HG03045 (cell line): ENCODE results near the gene COPZ2.
"Not testable (repeated sequence)": the region's sequence is repeated elsewhere in the genome, so short reads cannot be mapped to it uniquely, and the experiment has no call there.

Experiments used
- ATAC-seq: cut with Tn5 transposase; IDR thresholded peaks from one replicate; pipeline ENCODE4 v1.9.1; 2021; ENCODE audit warnings: mild to moderate bottlenecking, moderate library complexity; ENCODE audit not compliant: unreplicated experiment

The COPZ2 gene, protein sequence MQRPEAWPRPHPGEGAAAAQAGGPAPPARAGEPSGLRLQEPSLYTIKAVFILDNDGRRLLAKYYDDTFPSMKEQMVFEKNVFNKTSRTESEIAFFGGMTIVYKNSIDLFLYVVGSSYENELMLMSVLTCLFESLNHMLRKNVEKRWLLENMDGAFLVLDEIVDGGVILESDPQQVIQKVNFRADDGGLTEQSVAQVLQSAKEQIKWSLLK

GRCh38 chr17:48037036-48037837 is at the start of gene COPZ2:
Gene COPZ2 (minus strand): TSS chr17:48037797. CDS start chr17:48037777, 20 bp downstream.
- no peak for ATAC-seq

DNA sequence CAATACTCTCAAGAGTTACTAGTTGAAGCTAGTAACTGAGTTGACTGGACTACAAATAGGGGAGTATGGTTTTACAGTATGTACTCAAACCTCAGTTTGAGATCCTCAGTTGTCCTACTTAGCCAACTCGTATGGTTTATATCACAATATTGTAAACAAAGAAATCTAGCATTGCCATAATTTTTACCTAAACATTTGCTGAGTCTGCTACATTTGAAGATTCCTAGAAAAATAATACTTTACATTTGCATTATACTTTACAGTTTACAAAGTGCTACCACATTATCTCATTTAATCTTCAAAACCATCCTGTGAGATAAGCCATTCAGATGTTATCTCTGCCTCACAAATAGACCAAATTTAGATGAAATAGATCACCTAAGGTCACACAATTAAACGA is 47.3 kb upstream of the COPZ2 start:
- ATAC-seq: no peak

- no peak for ATAC-seq
Measured at GRCh38 chr17:48081858-48082257, 44.3 kb upstream of the COPZ2 start.

DNA sequence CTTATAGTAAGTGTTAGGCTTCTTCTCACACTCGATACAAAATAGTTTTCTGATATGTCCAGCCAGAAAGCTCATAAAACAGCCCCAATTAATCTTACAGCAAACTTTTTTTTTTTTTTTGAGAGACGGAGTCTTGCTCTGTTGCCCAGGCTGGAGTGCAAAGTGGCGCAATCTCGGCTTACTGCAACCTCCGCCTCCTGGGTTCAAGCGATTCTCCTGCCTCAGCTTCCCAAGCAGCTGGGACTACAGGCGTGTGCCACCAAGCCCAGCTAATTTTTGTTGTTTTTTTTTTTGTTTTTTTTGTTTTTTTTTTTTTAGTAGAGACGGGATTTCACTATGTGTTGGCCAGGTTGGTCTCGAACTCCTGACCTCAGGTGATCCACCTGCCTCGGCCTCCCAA is 39.6 kb upstream of the COPZ2 start:
- not testable (repeated sequence) for ATAC-seq

DNA sequence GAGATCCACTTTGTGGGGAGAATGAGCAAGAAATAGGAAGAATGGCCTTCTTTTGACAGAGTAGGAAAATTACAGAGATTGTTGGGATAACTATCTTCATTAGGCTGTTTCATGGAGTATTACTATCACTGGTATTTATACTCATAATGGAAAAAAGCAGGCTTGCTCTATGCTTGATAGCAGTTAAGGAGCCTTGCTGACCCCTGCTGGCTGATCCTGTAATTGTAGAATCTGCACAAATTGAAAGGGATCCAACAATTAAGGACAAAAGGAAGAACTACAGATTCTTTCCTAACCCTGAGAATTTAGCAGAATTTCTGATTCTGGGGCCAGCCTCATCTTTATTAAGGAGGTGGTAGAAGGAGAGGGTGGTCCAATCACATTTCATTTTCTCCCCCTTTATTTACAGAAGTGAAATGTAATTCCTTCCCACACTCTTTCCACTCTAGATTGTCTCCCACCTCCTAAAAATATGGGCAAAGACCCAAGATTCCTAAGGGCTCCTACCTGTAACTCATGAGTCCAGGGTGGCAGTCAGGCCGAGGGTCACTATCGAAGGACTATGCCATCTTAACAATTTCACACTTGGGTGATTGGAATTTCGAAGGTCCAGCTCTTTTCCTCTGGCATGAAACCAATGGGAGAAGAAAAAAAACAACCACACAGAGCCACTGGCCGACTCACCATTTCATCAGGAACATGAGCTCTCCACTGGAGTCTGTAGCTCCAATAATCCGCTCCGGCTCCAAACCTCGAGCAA is 36.9 kb upstream of the COPZ2 start:
- no peak for ATAC-seq

DNA sequence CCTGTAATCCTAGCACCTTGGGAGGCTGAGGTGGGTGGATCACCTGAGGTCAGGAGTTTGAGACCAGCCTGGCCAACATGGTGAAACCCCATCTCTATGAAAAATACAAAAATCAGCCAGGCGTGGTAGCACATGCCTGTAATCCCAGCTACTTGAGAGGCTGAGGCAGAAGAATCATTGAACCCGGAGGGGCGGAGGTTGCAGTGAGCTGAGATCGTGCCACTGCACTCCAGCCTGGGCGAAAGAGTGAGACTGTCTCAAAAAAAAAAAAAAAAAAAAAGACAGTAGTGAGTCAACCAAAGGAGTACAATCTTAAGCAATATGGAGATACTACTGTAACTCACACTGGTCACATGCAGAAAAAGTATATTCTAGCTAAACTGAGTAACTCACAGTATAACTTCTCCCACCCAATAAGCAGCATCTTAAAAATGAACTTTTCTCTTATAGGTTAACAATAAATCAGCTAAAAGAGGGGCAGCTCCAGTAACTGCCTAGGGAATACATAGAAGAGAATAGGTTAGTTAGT is 36.0 kb upstream of the COPZ2 start:
- not testable (repeated sequence) for ATAC-seq

DNA sequence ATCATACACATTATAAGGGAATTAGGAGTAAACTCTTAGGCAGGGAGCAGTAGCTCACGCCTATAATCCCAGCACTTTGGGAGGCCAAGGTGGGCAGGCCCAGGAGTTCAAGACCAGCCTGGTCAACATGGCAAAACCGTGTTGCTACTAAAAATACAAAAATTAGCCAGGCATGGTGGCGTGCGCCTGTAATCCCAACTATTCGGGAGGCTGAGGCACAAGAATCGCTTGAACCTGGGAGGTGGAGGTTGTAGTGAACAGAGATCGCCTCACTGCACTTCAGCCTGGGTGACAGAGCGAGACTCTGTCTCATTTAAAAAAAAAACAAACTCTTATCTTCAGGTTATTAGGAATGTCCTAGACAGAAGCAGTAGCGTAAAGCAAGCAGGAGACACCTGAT is 35.2 kb upstream of the COPZ2 start:
- not testable (repeated sequence) for ATAC-seq

GRCh38 chr17:48071654-48072053 is 34.1 kb upstream of the COPZ2 start:
- ATAC-seq: no peak

DNA sequence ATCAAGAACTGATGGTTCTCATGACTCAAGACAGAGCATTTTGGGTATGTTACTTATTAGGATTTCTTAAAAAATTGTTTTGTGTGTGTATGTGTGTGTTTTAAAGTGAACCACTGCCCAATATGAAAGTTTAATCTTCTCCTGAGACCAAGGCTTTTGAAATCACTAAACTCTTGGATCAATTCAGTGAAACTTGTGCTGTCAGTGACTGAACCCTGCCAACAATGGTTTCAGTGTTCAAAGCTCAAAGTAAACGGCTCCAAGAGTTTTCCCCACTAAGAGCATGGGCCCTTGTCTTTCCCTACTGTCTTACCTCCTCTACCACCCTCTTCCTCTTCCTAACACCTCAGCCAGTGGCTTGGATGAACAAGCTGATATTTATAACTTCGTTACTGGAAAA is 32.6 kb upstream of the COPZ2 start:
- no peak for ATAC-seq

GRCh38 chr17:48068491-48068961 is 30.9 kb upstream of the COPZ2 start:
- no peak for ATAC-seq

GRCh38 chr17:48067808-48068207 is 30.2 kb upstream of the COPZ2 start:
- ATAC-seq: not testable (repeated sequence)

GRCh38 chr17:48067245-48067644 is 29.6 kb upstream of the COPZ2 start:
- ATAC-seq: no peak

- no peak for ATAC-seq
Measured at GRCh38 chr17:48066656-48067055, 29.1 kb upstream of the COPZ2 start.

DNA sequence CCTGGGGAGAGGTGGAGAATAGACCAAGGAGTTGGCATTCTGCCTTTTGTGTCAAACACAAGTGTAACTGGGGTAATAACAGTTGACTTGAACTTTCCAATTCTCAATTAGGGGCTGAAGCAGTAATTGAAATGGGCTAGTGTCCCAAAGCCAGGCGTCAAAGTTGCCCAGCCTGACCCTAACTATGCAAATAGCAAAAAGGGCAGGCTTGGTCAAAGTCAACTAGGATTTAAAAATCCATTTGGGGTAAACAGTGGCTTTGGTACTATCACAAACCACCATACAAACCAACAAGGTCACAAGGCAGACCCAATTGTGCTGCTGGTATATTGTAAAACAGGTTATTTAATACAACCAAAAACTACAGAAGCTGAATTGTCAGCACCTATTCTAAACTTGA is 28.6 kb upstream of the COPZ2 start:
- no peak for ATAC-seq

DNA sequence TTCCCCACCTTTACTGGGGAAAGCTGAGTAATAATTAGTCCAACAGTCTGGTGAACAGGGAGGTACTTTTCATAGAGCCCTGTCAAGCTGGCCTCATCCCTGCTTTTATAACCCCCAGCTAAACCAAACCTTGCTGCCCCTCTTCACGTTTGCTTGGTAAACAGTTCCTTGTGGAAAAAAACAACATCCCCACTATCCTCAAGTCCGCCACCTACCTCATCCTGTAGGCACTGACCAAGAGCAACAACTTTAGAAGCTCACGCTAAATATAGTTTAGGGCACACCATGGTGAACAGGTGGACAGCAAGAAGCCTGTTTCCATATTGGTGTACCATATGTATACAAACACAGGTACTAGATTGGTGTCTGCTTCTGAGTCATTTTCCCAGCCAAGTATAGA is 27.0 kb upstream of the COPZ2 start:
- ATAC-seq: no peak

DNA sequence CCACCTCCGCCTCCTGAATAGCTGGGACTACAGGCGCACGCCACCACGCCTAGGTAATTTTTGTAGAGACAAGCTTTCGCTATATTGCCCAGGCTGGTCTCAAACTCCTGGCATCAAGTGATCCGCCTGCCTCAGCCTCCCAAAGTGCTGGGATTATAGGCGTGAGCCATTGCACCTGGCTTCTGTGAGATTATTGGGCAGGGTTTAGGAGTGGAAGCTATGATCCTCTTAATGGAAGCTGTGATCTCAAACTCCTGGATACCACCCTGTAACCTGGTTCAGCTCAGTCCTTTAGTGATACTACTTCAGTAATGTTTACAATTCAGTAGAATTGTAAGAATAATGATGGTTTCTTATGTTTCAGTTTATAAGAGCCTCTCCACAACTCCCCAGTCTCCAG is 24.7 kb upstream of the COPZ2 start:
- ATAC-seq: no peak

GRCh38 chr17:48060249-48060648 is 22.7 kb upstream of the COPZ2 start:
- no peak for ATAC-seq

DNA sequence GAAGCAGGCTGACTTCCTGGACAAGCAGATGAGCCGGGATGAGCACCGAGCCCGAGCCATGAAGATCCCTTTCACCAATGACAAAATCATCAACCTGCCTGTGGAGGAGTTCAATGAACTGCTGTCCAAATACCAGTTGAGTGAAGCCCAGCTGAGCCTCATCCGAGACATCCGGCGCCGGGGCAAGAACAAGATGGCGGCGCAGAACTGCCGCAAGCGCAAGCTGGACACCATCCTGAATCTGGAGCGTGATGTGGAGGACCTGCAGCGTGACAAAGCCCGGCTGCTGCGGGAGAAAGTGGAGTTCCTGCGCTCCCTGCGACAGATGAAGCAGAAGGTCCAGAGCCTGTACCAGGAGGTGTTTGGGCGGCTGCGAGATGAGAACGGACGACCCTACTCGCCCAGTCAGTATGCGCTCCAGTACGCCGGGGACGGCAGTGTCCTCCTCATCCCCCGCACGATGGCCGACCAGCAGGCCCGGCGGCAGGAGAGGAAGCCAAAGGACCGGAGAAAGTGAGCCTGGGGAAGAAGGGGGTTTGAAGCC is 21.6 kb upstream of the COPZ2 start:
- ATAC-seq: no peak

- ATAC-seq: no peak
Measured at GRCh38 chr17:48058393-48059124, 21.0 kb upstream of the COPZ2 start.

DNA sequence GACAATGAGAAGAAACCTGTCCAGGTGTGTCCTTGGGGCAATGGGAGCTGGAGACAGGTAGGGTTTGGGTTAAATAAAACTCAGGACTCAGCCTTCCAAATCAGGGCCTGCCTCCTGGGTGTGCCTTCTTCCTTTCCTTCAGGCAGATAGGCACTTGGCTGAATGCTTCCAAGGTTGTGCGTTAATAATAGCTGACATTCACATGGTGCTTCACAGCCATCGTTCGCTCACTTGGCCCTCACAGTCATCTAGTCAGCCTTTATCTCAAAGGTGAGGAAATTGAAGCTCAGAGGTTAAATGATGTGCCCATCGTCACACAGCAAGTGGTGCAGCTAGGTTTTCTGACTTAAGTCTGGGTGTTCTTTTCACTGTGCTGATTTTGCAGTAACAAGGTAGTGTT is 20.0 kb upstream of the COPZ2 start:
- no peak for ATAC-seq
